NCI-H2196 (cell line): Measurements from ENCODE around the gene TTLL12.

Experiments
- DNase-seq: peaks from one replicate; lab custom pipeline; 2025; ENCODE audit not compliant: unreplicated experiment; lab: John Stamatoyannopoulos, UW

Gene TTLL12

GRCh38 chr22:43186272-43187170, at the start of gene TTLL12:
Gene TTLL12, minus strand, starts transcription at chr22:43187134. Its CDS starts 65 bp downstream, at chr22:43187069.
- peak; percentile 41 for DNase-seq

GRCh38 chr22:43235445-43236409, 48.8 kb upstream of the TTLL12 start:
- no peak for DNase-seq

DNA sequence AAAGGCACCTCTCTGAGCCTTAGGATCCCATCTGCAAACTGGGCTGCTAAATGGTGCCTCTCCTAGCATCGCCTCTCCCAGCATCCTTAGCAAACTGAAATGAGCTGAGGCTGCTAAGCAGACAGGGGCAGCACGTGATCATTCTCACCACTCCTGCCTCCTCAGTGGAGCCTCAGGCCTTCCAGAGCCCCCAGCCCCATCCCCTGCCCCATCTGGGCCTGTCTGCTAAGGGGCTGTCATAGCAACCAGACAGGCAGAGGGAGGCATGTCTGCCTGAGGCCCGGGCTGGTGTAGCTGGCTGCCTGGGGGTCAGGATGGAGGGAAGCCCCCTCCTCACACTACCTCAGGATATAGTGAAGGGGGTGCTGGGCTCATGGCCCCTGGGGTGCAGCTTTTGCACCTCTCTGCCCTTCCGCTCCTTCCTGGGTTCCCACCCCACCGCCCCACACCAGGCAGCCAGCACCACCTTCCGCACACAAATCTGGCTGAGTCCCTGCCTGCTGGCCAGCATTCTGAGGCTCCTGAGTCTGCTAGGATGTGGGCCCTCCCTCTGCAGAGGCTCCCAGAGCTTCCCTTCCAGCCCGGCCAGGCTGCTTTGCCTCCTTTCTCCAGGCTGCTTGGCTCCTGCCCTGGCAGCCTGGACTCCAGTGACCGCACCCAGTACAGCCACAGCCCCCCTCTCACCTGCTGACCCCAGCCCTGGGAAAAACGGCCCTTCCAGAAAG, 47.5 kb upstream of the TTLL12 start:
- no peak for DNase-seq

DNA sequence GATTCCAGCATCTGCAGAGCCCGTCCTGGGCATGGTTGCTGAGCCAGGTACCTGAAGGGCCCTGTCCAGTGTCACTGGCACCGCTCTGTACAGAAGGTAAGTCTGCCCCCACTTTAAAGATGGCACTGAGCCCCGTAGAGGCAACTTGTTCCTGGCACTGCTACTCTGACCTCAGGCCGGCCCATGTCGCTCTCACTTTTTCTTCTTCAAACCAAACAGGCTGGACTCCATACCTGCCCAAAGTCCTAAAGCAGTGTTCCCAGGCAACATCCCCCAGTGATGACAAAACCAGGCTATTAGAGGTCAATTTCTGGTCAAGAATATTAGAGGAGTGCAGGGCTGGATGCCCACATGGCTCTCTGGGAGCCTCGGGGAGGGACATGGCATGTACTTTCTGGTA, 46.6 kb upstream of the TTLL12 start:
- no peak for DNase-seq

- DNase-seq: no peak
Measured at GRCh38 chr22:43232445-43232844, 45.5 kb upstream of the TTLL12 start.

DNA sequence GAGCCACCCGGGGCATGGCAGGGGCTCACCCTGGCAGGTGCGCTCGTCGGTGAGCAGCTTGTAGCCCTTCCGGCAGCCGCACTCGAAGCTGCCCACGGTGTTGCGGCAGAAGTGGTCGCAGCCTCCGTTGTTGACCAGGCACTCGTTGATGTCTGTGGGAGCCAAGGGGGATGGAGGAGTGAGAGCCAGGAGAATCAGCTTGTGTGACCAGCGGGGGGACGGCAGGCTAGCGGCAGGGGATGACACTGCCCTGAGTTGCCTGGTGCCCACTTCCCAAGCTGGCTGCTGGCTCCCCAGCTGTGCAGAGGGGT, 44.7 kb upstream of the TTLL12 start:
- no peak for DNase-seq

DNA sequence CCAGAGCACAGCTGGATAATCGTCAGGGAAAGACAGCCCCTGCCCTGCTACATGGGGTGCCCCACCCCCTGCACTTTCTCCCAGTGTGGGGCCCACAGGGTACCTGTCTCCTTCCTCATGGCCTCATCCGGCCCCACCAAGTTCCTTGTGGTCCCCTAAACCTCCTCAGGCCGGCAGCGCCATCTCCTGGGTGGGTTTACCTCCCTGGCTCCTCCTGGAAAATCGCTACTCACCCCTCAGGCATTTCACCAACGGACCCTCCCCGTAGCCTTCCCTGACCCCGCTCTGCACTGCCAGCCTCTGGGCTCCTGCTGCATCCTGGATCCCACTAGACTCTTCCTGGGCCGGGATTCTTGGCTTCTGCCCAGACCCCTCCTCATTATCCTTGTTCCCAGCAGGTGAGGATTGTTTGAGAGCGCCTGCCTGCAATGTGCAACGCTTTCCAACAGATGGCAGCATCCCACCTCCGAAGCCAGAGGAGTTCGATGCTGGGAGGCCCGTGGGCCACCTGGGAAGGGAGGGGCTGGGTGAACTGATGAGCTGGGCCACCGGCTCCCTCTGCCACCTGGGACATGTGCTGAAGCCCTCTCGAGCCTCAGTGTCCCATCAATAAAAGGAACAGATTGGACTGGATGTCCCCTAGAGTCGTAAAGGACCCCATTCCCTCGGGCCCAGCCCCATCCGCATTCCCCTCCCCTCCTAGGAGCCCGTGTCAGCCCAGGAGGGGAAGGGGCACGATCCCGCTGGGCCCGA, 44.2 kb upstream of the TTLL12 start:
- DNase-seq: peak; percentile 87

DNA sequence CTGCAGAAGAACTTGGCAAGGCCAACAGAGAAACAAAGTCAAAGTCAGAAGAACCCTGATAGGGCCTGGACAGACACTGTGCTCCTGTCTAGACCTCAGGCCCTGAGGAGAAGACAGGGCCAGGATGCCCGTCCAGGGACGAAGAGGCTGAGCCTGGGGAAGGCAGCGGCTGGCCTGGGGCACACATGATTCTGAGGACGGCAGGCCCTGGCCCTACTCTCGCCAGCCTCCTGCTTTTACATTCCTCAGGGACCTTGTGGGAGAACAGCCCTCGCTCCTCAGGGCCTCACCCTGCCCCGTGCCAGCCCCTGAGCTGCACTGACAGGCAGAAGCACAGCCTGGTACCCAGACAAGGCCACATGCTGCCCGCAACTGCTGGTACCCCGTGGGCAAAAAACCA, 43.6 kb upstream of the TTLL12 start:
- DNase-seq: no peak

- no peak for DNase-seq
Measured at GRCh38 chr22:43228863-43229262, 41.9 kb upstream of the TTLL12 start.

DNA sequence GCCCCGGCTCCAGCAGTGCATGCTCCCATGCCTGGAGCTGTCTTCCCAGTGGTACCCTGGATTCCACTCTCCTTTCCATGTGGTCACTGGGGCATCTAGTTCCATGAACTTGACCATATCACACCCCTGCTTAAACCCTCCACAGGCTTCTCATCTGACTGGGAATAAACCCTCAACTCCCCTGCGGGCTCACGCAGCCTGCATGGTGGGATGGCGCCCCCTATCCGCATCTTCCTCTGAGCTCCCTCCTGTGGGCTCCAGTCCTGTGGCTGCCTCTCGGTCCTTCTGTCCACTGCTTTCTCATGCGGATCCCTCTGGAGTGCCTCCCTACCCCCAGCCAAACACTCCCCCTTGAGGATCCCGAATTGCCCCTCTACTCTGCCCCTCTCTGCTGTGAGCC, 41.4 kb upstream of the TTLL12 start:
- DNase-seq: peak; percentile 58

DNA sequence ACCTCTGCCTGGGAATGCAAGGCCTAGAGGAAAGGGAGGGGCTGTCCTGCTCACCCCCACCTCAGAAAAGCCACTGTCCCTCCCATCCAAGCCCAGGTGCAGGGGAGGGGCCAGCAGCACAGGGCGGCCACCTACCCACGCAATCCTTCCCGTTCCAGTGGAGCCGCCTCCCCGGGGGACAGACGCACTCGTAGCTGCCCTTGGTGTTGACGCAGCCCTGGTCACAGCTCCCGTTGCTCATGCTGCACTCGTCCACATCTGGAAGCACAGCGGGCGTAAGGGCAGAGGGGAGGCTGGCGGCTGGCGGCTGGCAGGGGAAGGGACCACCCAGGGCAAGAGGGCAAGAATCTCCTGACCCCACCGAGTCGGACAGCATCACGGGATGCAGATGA, 40.3 kb upstream of the TTLL12 start:
- no peak for DNase-seq

- DNase-seq: no peak
Measured at GRCh38 chr22:43226377-43227238, 39.7 kb upstream of the TTLL12 start.

GRCh38 chr22:43225609-43226008, 38.7 kb upstream of the TTLL12 start:
- DNase-seq: no peak

- no peak for DNase-seq
Measured at GRCh38 chr22:43222987-43223386, 36.1 kb upstream of the TTLL12 start.

- no peak for DNase-seq
Measured at GRCh38 chr22:43222262-43222661, 35.3 kb upstream of the TTLL12 start.

DNA sequence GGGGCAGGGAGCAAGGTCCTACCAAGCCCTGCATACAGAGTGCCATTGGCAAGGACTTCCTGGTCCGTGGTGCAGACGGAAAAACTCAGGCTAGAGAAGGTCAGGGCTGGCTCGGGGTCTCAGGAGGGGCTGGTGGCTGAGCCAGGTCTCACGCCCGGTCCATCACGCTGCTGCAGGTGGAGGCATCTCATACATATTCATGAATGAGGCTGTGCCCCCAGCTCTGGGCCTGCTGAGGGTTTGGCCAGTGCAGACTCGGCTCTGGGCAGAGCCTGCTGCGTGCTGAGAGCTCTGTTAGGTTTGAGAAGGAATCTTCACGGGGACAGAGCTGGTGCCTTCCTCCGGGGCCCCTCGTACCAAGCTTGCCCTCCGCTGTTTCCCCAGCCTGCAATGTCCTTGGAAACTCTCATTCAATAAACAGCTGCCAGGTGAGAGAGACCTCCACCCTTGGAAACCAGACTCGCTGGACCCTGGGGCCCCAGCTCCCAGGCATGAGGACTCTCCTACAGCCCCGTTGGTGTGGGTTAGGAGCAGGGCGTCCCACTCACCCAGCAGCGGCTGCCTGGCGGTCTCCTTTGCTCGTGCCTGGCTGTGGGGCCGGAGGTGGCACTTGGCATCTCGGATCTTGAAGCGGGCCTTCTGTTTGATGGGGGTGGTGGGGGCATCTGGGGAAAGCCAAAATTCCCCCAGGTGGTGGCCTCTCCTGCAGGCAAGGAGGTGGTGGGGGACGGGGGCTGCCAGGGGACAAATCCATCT, 33.9 kb upstream of the TTLL12 start:
- DNase-seq: no peak

- no peak for DNase-seq
Measured at GRCh38 chr22:43218786-43219185, 31.9 kb upstream of the TTLL12 start.

DNA sequence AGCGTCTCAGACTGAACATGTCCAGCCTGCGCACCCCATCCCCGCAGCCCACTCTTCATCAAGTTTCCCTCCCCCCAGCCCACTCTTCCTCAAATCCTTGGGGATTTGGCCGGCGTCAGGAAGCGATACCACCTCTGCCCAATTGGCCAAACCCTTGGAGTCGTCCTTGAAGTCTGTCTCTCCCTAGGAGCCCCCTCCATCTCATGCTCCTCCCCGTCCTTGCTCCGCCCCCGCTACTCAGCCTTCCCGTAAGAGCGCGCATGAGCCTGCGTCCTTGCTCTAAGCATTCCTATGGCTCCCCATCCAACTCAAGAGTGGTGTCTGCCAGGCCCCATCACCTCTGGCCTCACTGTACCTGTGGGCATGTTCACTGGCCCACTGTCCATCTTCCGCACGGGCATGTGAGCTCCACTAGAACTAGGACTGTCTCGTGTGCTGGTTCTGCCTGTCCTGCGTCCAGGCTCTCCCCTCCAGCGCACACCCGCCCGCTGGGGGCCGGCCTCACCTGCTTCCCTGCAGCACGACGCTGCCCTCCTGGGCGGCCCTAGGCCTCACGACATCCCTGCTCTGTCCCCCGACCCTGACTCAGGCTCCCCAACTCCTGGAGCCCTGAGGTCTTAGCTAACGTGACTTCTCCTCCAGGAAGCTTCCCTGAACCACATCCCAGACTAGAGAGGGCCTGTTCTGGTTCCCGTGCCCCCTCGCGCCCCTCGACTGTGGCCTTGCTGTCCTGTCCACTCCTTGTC, 30.5 kb upstream of the TTLL12 start:
- no peak for DNase-seq
